GM19240 (cell line): ENCODE measurements around the gene OSBPL10.

Source experiments
- DNase-seq: peaks from one replicate; pipeline ENCODE4 v3.0.0; 2011; ENCODE audit warnings: low spot score; ENCODE audit not compliant: insufficient read length

The OSBPL10 gene

DNA sequence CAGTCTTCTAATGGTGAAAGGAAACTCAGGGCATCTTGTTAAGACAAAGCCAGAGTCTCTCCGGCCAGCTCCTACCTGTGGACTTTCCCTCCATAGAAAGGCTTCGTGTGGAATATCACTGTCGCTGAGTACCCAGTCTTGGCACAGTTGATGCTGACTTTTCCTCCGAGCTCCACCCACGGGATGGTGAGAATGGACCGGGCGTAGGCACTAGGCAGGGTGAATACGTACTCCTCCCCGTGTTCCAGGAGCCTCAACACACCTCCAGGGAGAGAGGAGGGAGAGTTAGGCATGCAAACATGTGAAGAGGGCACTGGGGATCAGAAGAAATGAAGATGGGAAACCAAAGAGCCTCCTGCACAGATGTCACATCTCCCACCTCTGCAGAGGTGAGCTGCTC lies 310.3 kb downstream of the OSBPL10 start:
- DNase-seq: no peak

DNA sequence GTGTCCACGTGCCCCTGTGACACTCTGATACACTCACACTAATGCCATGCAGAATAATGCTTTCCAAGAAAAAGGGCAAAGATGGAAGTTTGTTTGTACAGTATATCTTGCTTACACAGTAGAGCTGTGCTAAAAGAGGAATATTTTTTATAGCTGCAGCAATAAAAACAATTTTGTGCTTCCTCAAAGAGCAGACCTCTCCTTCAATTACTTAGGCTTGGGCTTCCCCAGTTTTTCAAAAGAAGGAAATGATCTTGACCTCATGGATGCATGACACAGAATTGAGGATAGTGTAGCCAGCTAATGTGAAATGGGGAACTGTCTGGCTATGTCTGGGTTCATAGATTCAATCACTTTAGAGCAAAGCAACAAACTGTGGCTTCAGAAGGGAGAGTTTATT lies 310.9 kb downstream of the OSBPL10 start:
- no peak for DNase-seq

DNA sequence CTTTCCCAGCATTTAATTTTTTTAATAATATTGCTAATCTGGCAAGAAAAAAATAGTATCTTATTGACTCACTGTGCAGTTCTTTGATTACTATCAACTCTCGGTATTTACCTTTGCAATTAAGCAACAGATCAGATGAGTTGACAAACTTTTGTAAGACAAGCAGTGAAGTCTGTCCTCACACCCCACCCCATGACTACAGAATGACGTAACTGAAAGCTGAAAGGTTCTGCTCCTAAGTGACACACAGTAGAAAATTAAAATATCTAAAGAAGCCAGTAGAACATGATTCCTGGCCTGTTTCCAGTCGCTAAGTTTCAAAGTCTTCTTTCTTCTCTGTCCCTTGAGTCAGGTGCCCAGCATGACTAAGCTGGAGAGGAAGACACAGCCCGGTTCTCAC lies 312.8 kb downstream of the OSBPL10 start:
- no peak for DNase-seq

DNA sequence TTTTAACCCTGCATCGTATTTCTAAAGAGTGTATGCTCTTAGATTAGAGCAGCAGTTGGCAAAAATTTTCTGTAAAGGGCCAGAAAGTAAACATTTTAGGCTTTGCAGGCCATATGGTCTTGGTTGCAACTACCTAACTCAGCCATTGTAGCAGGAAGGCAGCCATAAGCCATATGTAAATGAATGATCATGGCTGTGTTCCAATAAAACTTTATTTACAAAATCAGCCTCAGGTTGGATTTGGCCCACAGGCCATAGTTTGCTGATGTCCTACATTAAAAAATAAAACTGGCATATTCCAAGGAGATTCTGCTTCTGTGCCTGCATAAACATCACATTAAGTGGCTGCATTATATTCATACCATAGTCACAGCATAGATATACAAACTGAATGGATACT lies 313.5 kb downstream of the OSBPL10 start:
- DNase-seq: no peak

GRCh38 chr3:31664031-31664430 lies 317.0 kb downstream of the OSBPL10 start:
- DNase-seq: no peak

DNA sequence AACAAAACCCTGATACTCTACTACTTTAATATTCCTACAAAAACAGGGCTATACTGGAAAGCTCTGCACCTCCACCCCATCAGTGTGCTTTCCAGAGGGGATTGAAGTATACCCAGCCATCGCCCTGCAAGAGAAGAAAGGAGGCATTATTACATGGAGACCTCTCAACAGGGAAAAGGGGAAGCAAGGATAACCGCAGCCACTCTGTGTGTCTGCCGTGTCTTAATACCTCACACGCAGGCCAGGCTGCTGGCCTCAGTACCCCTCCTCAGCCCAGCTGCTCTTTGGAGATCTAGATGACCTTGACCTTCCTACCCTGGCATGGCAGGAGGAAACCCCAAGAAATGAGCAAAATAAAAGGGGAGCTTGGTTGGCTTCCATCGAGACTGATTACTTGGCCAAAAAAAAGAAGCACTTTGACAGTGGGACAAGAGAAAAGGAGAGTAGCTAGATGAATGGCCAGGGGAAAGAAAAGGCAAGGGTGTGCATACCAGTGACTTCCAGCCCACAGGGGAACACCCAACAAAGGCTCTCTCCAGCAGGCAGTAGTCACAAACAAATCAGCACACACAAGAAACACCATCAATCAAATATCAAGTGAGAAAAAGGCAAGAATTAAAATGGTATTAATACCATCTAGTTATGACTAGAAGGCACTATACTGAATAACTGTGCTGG lies 318.9 kb downstream of the OSBPL10 start:
- DNase-seq: no peak

DNA sequence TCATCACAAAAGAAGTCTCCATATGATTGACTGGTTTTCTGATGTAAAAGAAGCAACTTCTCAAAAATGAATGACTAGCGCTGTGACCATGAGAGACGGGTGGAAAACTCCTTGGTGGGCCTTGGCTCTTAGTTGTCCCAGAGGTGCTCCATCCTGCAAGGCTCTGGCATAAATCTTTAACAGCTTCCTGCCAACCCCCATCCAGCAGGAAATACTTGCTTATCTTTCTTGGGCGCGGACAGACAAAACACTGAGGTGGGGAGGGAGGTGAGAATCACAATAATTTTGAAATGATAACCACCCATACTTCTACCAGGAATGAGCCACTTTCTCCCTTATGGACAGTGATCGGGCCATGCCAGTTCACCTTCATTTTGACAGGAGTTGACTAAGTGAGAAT lies 319.8 kb downstream of the OSBPL10 start:
- no peak for DNase-seq

GRCh38 chr3:31659246-31659645 lies 321.8 kb downstream of the OSBPL10 start:
- DNase-seq: no peak

GRCh38 chr3:31654998-31655397 lies 326.1 kb downstream of the OSBPL10 start:
- DNase-seq: no peak

DNA sequence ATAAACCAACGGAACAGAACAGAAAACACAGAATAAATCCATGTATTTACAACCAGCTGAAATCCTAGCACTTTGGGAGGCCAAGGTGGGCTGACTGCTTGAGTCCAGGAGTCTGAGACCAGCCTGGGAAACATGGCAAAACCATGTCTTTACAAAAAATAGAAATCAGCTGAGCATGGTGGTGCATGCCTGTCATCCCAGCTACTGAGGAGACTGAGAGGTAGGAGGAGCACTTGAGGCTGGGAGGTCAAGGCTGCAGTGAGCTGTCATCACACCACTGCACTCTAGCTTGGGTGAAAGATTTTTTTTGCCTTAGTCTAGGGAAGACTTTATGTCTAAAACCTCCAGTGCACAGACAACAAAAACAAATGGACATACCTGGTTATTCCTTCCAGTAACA lies 327.6 kb downstream of the OSBPL10 start:
- no peak for DNase-seq

DNA sequence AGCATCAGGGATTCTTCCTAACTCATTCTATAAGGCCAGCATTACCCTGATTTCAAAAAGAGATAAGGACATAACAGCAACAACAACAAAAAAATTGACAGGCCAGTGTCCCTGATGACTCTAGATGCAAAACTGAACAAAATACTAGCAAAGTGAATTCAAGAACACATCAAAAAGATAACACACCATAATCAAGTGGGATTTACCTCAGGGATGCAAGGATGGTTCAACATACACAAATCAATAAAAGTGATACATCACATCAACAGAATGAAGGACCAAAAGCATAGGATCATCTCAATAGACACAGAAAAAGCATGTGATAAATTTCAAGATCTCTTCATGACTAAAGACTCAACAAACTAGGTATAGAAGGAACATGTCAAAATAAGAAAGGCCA lies 328.8 kb downstream of the OSBPL10 start:
- no peak for DNase-seq

- no peak for DNase-seq
These were observed 332.6 kb downstream of the OSBPL10 start for GRCh38 chr3:31648286-31648968.

- DNase-seq: no peak
These were observed 335.8 kb downstream of the OSBPL10 start for GRCh38 chr3:31645256-31645655.

DNA sequence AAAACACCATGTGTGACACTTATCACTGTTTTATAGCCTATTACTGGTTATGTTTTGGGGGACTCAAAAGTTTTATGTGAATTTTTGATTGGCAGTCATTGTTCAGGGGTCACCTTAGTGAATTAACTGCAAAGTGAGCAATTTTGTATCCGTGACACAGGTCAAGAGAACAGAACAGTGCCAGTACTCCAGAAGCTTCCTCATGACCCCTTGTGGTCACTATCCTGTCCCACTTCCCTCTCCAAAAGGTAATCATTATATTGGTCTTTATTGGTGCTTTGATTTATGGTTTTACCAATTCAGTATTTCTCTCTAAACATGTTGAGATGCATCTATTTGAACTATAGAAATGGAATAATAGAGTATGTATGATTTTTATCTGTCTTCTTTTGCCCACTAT lies 341.2 kb downstream of the OSBPL10 start:
- no peak for DNase-seq

DNA sequence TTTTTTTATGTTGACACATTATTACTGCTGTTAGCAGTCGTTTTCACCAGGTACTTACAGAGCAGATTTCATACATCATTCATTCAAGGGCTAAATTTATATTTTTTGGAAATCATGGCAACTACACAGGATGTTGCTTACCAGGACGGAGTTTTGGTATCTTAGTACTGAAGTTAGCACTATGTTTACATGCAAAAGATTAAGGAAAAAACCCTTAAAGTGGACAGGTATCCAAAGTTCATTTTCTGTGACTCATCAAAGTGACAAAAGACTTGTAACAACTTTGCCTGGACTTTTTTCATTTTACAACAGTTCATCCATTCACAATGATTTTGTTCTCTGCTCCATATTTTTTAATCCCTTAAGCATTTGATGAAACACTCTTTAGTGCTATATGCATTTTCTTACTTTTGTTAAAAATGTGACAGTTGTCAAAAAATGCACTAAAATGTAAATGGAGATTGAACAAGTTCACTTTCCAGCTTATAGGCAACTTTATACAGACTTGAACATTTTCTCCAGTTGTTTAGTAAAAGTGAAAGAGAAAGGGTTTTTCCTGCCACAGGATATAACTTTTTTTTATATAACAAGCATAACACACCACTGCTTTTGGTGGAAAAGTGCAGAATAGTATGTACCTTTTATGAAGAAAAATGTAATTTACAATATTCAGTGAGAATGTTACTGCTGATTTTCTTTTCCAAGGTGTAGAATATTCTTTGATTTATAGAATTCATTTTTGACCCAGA lies 344.2 kb downstream of the OSBPL10 start:
- no peak for DNase-seq

- no peak for DNase-seq
These were observed 345.0 kb downstream of the OSBPL10 start for GRCh38 chr3:31636049-31636448.

GRCh38 chr3:31635545-31635944 lies 345.5 kb downstream of the OSBPL10 start:
- no peak for DNase-seq

GRCh38 chr3:31634476-31634875 lies 346.6 kb downstream of the OSBPL10 start:
- DNase-seq: no peak

- no peak for DNase-seq
These were observed 352.0 kb downstream of the OSBPL10 start for GRCh38 chr3:31629054-31629453.

GRCh38 chr3:31625358-31625757 lies 355.7 kb downstream of the OSBPL10 start:
- DNase-seq: no peak

DNA sequence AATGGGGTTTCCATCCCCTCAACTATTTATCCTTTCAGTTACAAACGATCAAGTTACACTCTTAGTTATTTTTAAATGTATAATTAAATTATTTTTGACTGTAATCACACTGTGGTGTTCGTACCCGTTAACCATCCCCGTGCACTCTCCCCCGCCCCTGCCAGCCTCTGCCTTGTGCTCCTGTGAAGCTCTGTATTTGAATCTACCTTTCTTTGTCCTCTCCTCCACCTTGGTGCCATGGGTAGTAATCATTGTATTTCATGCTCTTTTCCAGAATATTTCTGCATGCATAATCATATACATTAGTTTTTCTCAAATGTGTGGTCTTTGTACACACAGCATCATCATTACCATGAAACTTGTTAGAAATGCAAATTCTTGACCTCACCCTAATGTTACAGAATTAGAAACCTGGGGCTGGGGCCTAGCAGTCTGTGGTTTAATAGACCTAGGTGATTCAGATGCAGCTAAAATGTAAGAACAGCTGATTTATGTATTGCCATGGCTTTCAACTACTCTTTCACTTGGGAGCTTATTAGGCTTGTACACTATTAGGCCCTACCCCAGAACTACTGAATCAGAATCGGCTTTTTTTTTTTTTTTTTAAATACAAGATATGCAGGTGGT lies 356.9 kb downstream of the OSBPL10 start:
- DNase-seq: no peak

- no peak for DNase-seq
These were observed 358.3 kb downstream of the OSBPL10 start for GRCh38 chr3:31622636-31623288.
